Trophoblast cell (in vitro differentiated cells and primary cell): ENCODE data around the gene TNFRSF14.

Source experiments
- DNase-seq, 2 donors: peaks; one replicate each; pipeline ENCODE4 v3.0.0-alpha.2; 2016
- H2AFZ ChIP-seq: 2 replicates; pipeline ENCODE4 v1.6.1; 2013; ENCODE audit warnings: low read length, moderate library complexity, mild to moderate bottlenecking; ENCODE audit not compliant: insufficient read depth, poor library complexity
- H2AK5ac ChIP-seq: 2 replicates; pipeline ENCODE4 v1.6.1; 2013; ENCODE audit warnings: mild to moderate bottlenecking, low read length
- H2BK120ac ChIP-seq: 2 replicates; pipeline ENCODE4 v1.6.1; 2013; ENCODE audit warnings: low read length, mild to moderate bottlenecking, moderate library complexity; ENCODE audit not compliant: insufficient read depth, poor library complexity
- H2BK12ac ChIP-seq: 2 replicates; pipeline ENCODE4 v1.6.1; 2013; ENCODE audit warnings: mild to moderate bottlenecking, low read length, moderate library complexity
- H2BK5ac ChIP-seq: 2 replicates; pipeline ENCODE4 v1.6.1; 2013; ENCODE audit warnings: low read length, low read depth, moderate library complexity, mild to moderate bottlenecking; ENCODE audit not compliant: poor library complexity
- H3K14ac ChIP-seq: 2 replicates; pipeline ENCODE4 v1.6.1; 2013; ENCODE audit warnings: mild to moderate bottlenecking, low read length
- H3K18ac ChIP-seq: 2 replicates; pipeline ENCODE4 v1.6.1; 2013; ENCODE audit warnings: mild to moderate bottlenecking, low read length
- H3K23ac ChIP-seq: 2 replicates; pipeline ENCODE4 v1.6.1; 2013; ENCODE audit warnings: low read length
- H3K27ac ChIP-seq: 2 replicates; pipeline ENCODE4 v1.5.1; 2013; ENCODE audit warnings: low read depth, mild to moderate bottlenecking, inconsistent platforms, low read length, moderate library complexity
- H3K27me3 ChIP-seq: 2 replicates; pipeline ENCODE4 v1.6.1; 2013; ENCODE audit warnings: inconsistent platforms, mild to moderate bottlenecking, low read length, moderate library complexity; ENCODE audit not compliant: insufficient read depth
- H3K36me3 ChIP-seq, 2 experiments: 1 replicate in 1 of 2; 2 replicates in 1 of 2; pipeline ENCODE4 v1.6.1; 2013; ENCODE audit warnings: low read length in 2 of 2, mild to moderate bottlenecking in 2 of 2, moderate library complexity in 1 of 2; ENCODE audit not compliant: insufficient read depth in 2 of 2, control insufficient read depth in 1 of 2
- H3K4ac ChIP-seq: 2 replicates; pipeline ENCODE4 v1.6.1; 2013; ENCODE audit warnings: low read depth, mild to moderate bottlenecking, low read length, moderate library complexity
- H3K4me1 ChIP-seq, 2 experiments: 1 replicate in 1 of 2; 2 replicates in 1 of 2; pipeline ENCODE4 v1.6.1; 2013; ENCODE audit warnings: low read length in 2 of 2, mild to moderate bottlenecking in 2 of 2, moderate library complexity in 1 of 2; ENCODE audit not compliant: insufficient read depth in 2 of 2, control insufficient read depth in 1 of 2
- H3K4me2 ChIP-seq: 2 replicates; pipeline ENCODE4 v1.6.1; 2013; ENCODE audit warnings: inconsistent platforms, mild to moderate bottlenecking, low read length, moderate library complexity
- H3K4me3 ChIP-seq: 2 replicates; pipeline ENCODE4 v1.5.1; 2013; ENCODE audit warnings: mild to moderate bottlenecking, low read depth, low read length, inconsistent platforms
- H3K79me1 ChIP-seq: one replicate; pipeline ENCODE4 v1.6.1; 2013; ENCODE audit warnings: low read length
- H3K79me2 ChIP-seq: 2 replicates; pipeline ENCODE4 v1.6.1; 2013; ENCODE audit warnings: low read length, mild to moderate bottlenecking; ENCODE audit not compliant: control insufficient read depth, insufficient read depth, poor library complexity
- H3K9ac ChIP-seq: 2 replicates; pipeline ENCODE4 v1.6.1; 2013; ENCODE audit warnings: mild to moderate bottlenecking, low read length
- H3K9me3 ChIP-seq: 2 replicates; pipeline ENCODE4 v1.6.1; 2013; ENCODE audit warnings: low read depth, mild to moderate bottlenecking, control low read depth, inconsistent platforms, low read length; ENCODE audit not compliant: insufficient read depth
- H4K12ac ChIP-seq: 2 replicates; pipeline ENCODE4 v1.6.1; 2013; ENCODE audit warnings: low read depth, mild to moderate bottlenecking, low read length, moderate library complexity
- H4K8ac ChIP-seq: 2 replicates; pipeline ENCODE4 v1.6.1; 2013; ENCODE audit warnings: low read depth, mild to moderate bottlenecking, low read length, moderate library complexity
- H4K91ac ChIP-seq: one replicate; pipeline ENCODE4 v1.6.1; 2013; ENCODE audit warnings: low read depth, mild to moderate bottlenecking, low read length, moderate library complexity
- WGBS: extraction: QIAGEN DNeasy Blood & Tissue Kit; methylation state at CpG from one replicate; pipeline ENCODE4 v1.1.7; 2013; ENCODE audit warnings: missing lambda C conversion rate; ENCODE audit not compliant: insufficient read length, insufficient coverage; ENCODE audit errors: extremely low coverage; 5-methylcytosine and 5-hydroxymethylcytosine counted together

The TNFRSF14 gene

GRCh38 chr1:2605509-2606395 lies 49.6 kb downstream of the TNFRSF14 start:
- H3K36me3 ChIP-seq: no peaks in the 10 kb centered on the region
- no peak overlapping the region for H2BK120ac ChIP-seq
- DNase-seq: no peak
- H3K18ac ChIP-seq: no peak overlapping the region
- H3K4ac ChIP-seq: no peak overlapping the region
- no peaks in the 10 kb centered on the region for H3K4me1 ChIP-seq
- no peak overlapping the region for H3K27ac ChIP-seq
- H4K8ac ChIP-seq: no peak overlapping the region
- no peak overlapping the region for H2BK12ac ChIP-seq
- H3K79me2 ChIP-seq: no peaks in the 10 kb centered on the region
- H3K4me3 ChIP-seq: no peak overlapping the region
- H4K91ac ChIP-seq: no peak overlapping the region
- H3K4me2 ChIP-seq: no peak overlapping the region
- peaks cover 7% of the 10 kb centered on the region for H3K9me3 ChIP-seq
- H3K14ac ChIP-seq: no peak overlapping the region
- no peak overlapping the region for H3K9ac ChIP-seq
- H3K27me3 ChIP-seq: no peaks in the 10 kb centered on the region
- no peaks in the 10 kb centered on the region for H3K79me1 ChIP-seq
- WGBS: no CpG with 5 or more reads among the region's 48 CpGs
- H2AK5ac ChIP-seq: no peak overlapping the region
- no peak overlapping the region for H2AFZ ChIP-seq
- H2BK5ac ChIP-seq: no peak overlapping the region
- H3K23ac ChIP-seq: no peak overlapping the region
- H4K12ac ChIP-seq: no peak overlapping the region

DNA sequence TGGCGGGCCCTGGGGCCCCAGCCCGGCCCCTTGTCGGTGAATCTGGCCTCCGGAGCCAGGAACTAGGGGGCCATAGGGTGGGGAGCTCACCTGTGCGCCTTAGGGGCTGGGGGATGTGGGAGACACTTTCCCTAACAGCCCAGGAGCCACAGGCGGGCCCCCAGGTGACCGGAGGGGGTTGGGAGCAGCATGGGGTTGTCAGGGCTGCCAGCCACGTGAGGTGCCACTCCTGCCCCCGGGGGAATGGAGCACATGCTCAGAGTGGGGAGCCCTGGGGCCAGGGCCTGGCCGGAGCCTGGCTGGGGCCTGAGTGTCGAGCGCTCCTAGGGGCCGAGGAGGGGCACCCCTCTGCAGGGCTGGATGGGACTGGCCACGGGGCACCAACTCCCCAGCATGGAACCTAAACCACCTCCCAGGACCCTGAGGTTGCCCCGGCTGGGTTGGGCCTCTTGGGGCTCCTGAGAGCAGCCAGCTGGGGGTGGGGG lies 50.3 kb downstream of the TNFRSF14 start:
- H3K9me3 ChIP-seq: peaks cover 7% of the 10 kb centered on the region
- DNase-seq: no peak
- no peak overlapping the region for H2BK120ac ChIP-seq
- no peak overlapping the region for H3K23ac ChIP-seq
- no peaks in the 10 kb centered on the region for H3K4me1 ChIP-seq
- no peak overlapping the region for H2AFZ ChIP-seq
- H2AK5ac ChIP-seq: no peak overlapping the region
- no peak overlapping the region for H3K4ac ChIP-seq
- H3K4me2 ChIP-seq: no peak overlapping the region
- H4K8ac ChIP-seq: no peak overlapping the region
- H2BK12ac ChIP-seq: no peak overlapping the region
- H3K79me1 ChIP-seq: no peaks in the 10 kb centered on the region
- no CpG with 5 or more reads among the region's 15 CpGs for WGBS
- no peak overlapping the region for H3K9ac ChIP-seq
- no peak overlapping the region for H3K4me3 ChIP-seq
- H3K79me2 ChIP-seq: no peaks in the 10 kb centered on the region
- no peak overlapping the region for H3K27ac ChIP-seq
- no peak overlapping the region for H3K18ac ChIP-seq
- no peak overlapping the region for H4K12ac ChIP-seq
- no peaks in the 10 kb centered on the region for H3K36me3 ChIP-seq
- no peaks in the 10 kb centered on the region for H3K27me3 ChIP-seq
- H3K14ac ChIP-seq: no peak overlapping the region
- H4K91ac ChIP-seq: no peak overlapping the region
- H2BK5ac ChIP-seq: no peak overlapping the region

- Histone ChIP-seq H2BK12ac (no peak overlapping the region), H3K36me3 (no peaks in the 10 kb centered on the region), H3K27ac (no peak overlapping the region), H3K4ac (no peak overlapping the region), H3K14ac (no peak overlapping the region), H3K79me2 (no peaks in the 10 kb centered on the region), H3K4me2 (no peak overlapping the region), H3K9me3 (peaks cover 11% of the 10 kb centered on the region), H4K12ac (no peak overlapping the region), H4K8ac (no peak overlapping the region), H4K91ac (no peak overlapping the region), H2BK120ac (no peak overlapping the region), H3K9ac (no peak overlapping the region), H3K79me1 (no peaks in the 10 kb centered on the region), H3K4me1 (no peaks in the 10 kb centered on the region), H2AFZ (no peak overlapping the region), H3K27me3 (no peaks in the 10 kb centered on the region), H2AK5ac (no peak overlapping the region), H3K4me3 (no peak overlapping the region), H3K18ac (no peak overlapping the region), H2BK5ac (no peak overlapping the region), H3K23ac (no peak overlapping the region)
- DNase-seq: no peak
- no CpG with 5 or more reads among the region's 36 CpGs for WGBS
Observed at GRCh38 chr1:2606881-2607621, 50.9 kb downstream of the TNFRSF14 start.

- no peak overlapping the region for H2BK5ac ChIP-seq
- no peak overlapping the region for H3K4me3 ChIP-seq
- no peaks in the 10 kb centered on the region for H3K4me1 ChIP-seq
- H3K23ac ChIP-seq: no peak overlapping the region
- H2BK120ac ChIP-seq: no peak overlapping the region
- H4K8ac ChIP-seq: no peak overlapping the region
- DNase-seq: no peak
- no peak overlapping the region for H2AK5ac ChIP-seq
- H3K18ac ChIP-seq: no peak overlapping the region
- no peak overlapping the region for H3K27ac ChIP-seq
- H3K79me2 ChIP-seq: no peaks in the 10 kb centered on the region
- H3K4me2 ChIP-seq: no peak overlapping the region
- H3K27me3 ChIP-seq: no peaks in the 10 kb centered on the region
- H3K9ac ChIP-seq: no peak overlapping the region
- WGBS: no CpG with 5 or more reads among the region's 13 CpGs
- no peak overlapping the region for H2BK12ac ChIP-seq
- no peak overlapping the region for H4K12ac ChIP-seq
- no peak overlapping the region for H2AFZ ChIP-seq
- H3K36me3 ChIP-seq: no peaks in the 10 kb centered on the region
- no peaks in the 10 kb centered on the region for H3K79me1 ChIP-seq
- H4K91ac ChIP-seq: no peak overlapping the region
- H3K4ac ChIP-seq: no peak overlapping the region
- H3K9me3 ChIP-seq: peaks cover 11% of the 10 kb centered on the region
- no peak overlapping the region for H3K14ac ChIP-seq
Observed at GRCh38 chr1:2607641-2608091, 51.5 kb downstream of the TNFRSF14 start.
